Measurements from ENCODE around the gene RNH1. TPM values are rescaled to one million over a fixed set of nuclear protein-coding genes. Genes with fewer than 3 reads are reported as not detected.

Gene RNH1
- total RNA-seq, 1 experiment from 2014 or later: 345 TPM

DNA sequence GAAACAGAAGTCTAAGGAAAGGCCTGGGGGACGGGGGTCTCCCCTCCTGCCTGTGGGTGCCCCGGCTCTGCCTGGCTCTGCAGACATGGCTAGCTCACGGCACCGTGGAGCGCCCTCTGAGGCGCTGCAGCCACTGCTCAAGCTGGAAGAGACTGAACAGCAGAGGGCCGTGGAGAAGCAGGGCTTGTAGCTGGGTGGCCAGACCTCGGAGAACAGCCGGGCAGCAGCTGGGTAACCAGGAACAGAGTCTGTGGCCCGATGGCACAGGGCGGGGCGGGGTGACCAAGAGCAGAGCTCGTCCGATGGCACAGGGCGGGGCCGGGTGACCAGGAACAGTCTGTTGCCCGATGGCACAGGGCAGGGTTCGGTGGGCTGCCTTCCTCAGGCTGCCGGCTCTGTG, 18.1 kb downstream of the RNH1 start:
- intact Hi-C loops (cut with micrococcal nuclease; ENCODE audit: unreplicated experiment) (no loop called here), in situ Hi-C loops (cut with HindIII; ENCODE audit: low pct_unique_long_range_greater_than_20kb, low sequenced_read_pairs) (no loop called here)
- Histone ChIP-seq H3K4me3 (ENCODE audit: low read depth in 2 of 2, low read length in 2 of 2) (no peak overlapping the region), H3K36me3 (ENCODE audit: control insufficient read depth, insufficient read depth, low read length) (no peaks in the 10 kb centered on the region), H3K27ac (ENCODE audit: low read length) (no peak overlapping the region), H3K27me3 (ENCODE audit: control insufficient read depth, insufficient read depth, low read length) (no peaks in the 10 kb centered on the region), H3K9me3 (ENCODE audit: control insufficient read depth, insufficient read depth, low read depth, low read length) (no peaks in the 10 kb centered on the region), H3K4me1 (ENCODE audit: control insufficient read depth, insufficient read depth, low read length) (no peaks in the 10 kb centered on the region)
- no TSS peak for BruUV-seq (replicated peaks)
- TF ChIP-seq POLR2AphosphoS5 (IDR thresholded peaks at IDR 0.05; ENCODE audit: low read depth, low read length) (no peak), SIN3A (IDR thresholded peaks at IDR 0.05; ENCODE audit: borderline replicate concordance, insufficient read depth, low read depth, low read length) (no peak)
- TF ChIP-seq, protein P1, sequence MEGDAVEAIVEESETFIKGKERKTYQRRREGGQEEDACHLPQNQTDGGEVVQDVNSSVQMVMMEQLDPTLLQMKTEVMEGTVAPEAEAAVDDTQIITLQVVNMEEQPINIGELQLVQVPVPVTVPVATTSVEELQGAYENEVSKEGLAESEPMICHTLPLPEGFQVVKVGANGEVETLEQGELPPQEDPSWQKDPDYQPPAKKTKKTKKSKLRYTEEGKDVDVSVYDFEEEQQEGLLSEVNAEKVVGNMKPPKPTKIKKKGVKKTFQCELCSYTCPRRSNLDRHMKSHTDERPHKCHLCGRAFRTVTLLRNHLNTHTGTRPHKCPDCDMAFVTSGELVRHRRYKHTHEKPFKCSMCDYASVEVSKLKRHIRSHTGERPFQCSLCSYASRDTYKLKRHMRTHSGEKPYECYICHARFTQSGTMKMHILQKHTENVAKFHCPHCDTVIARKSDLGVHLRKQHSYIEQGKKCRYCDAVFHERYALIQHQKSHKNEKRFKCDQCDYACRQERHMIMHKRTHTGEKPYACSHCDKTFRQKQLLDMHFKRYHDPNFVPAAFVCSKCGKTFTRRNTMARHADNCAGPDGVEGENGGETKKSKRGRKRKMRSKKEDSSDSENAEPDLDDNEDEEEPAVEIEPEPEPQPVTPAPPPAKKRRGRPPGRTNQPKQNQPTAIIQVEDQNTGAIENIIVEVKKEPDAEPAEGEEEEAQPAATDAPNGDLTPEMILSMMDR (IDR thresholded peaks at IDR 0.05): no peak
- ChIA-PET POLR2A (no interaction called here), CTCF (interaction anchor here (0.6 kb wide), 1 partner anchor 10 kb away, joined by 7 read pairs; no protein-coding TSS in a partner anchor)
- DNase-seq (ENCODE audit: low read depth, low spot score): no peak
- peak; percentile 27 for ATAC-seq

DNA sequence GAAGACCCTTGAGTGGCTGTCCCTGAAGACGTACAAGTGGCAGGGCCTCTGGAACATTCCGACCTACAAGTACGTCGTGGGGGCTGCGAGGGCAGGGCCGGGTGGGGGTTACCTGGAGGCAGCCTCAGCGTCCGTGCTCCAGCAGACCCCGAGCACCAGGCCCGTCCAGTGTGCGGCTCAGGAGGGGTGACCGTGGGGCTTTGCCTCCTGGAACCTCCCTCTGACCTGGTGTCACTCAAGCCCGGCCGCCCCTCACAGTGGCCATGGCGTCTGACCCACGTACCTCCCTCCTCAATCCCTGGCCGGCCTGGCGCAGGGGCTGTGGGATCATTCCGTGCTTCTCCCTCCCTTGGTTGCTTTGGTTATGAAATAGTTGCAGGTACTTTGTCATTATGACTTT, 18.5 kb downstream of the RNH1 start:
- Histone ChIP-seq H3K36me3 (ENCODE audit: control insufficient read depth, insufficient read depth, low read length) (no peaks in the 10 kb centered on the region), H3K9me3 (ENCODE audit: control insufficient read depth, insufficient read depth, low read depth, low read length) (no peaks in the 10 kb centered on the region), H3K27me3 (ENCODE audit: control insufficient read depth, insufficient read depth, low read length) (no peaks in the 10 kb centered on the region), H3K4me1 (ENCODE audit: control insufficient read depth, insufficient read depth, low read length) (no peaks in the 10 kb centered on the region), H3K27ac (ENCODE audit: low read length) (no peak overlapping the region), H3K4me3 (ENCODE audit: low read depth in 2 of 2, low read length in 2 of 2) (no peak overlapping the region)
- BruUV-seq (replicated peaks): no TSS peak
- in situ Hi-C loops (cut with HindIII; ENCODE audit: low pct_unique_long_range_greater_than_20kb, low sequenced_read_pairs) (no loop called here), intact Hi-C loops (cut with micrococcal nuclease; ENCODE audit: unreplicated experiment) (no loop called here)
- POLR2A ChIA-PET: no interaction called here
- DNase-seq (ENCODE audit: low read depth, low spot score): no peak
- CTCF ChIA-PET: no interaction called here
- no peak for ATAC-seq
- TF ChIP-seq SIN3A (IDR thresholded peaks at IDR 0.05; ENCODE audit: borderline replicate concordance, insufficient read depth, low read depth, low read length) (no peak), TCF7L2 (IDR thresholded peaks at IDR 0.05; ENCODE audit: low read depth, low read length) (no peak), POLR2AphosphoS5 (IDR thresholded peaks at IDR 0.05; ENCODE audit: low read depth, low read length) (no peak)
- TF ChIP-seq, protein P1 (IDR thresholded peaks at IDR 0.05): no peak
- TF ChIP-seq, protein P2, sequence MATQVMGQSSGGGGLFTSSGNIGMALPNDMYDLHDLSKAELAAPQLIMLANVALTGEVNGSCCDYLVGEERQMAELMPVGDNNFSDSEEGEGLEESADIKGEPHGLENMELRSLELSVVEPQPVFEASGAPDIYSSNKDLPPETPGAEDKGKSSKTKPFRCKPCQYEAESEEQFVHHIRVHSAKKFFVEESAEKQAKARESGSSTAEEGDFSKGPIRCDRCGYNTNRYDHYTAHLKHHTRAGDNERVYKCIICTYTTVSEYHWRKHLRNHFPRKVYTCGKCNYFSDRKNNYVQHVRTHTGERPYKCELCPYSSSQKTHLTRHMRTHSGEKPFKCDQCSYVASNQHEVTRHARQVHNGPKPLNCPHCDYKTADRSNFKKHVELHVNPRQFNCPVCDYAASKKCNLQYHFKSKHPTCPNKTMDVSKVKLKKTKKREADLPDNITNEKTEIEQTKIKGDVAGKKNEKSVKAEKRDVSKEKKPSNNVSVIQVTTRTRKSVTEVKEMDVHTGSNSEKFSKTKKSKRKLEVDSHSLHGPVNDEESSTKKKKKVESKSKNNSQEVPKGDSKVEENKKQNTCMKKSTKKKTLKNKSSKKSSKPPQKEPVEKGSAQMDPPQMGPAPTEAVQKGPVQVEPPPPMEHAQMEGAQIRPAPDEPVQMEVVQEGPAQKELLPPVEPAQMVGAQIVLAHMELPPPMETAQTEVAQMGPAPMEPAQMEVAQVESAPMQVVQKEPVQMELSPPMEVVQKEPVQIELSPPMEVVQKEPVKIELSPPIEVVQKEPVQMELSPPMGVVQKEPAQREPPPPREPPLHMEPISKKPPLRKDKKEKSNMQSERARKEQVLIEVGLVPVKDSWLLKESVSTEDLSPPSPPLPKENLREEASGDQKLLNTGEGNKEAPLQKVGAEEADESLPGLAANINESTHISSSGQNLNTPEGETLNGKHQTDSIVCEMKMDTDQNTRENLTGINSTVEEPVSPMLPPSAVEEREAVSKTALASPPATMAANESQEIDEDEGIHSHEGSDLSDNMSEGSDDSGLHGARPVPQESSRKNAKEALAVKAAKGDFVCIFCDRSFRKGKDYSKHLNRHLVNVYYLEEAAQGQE (IDR thresholded peaks at IDR 0.05; ENCODE audit: insufficient read depth in 1 of 2, low read depth in 2 of 2, low read length in 1 of 2): no peak

Measured in Panc1 (cell line).